H9 (cell line): ENCODE measurements around the gene TEX44. TPM values are rescaled to one million over a fixed set of nuclear protein-coding genes. Genes with fewer than 3 reads are reported as not detected.

Experiments
- DNase-seq: peaks from one replicate; pipeline ENCODE4 v3.0.0-alpha.2; 2017
- H2AFZ ChIP-seq: one replicate; pipeline ENCODE4 v1.6.1; 2013; ENCODE audit warnings: mild to moderate bottlenecking, low read length, control low read depth, moderate library complexity
- H2AK5ac ChIP-seq: 2 replicates; pipeline ENCODE4 v1.6.1; 2013; ENCODE audit warnings: low read length, control low read depth, mixed read lengths; ENCODE audit not compliant: insufficient read length
- H2BK120ac ChIP-seq: one replicate; pipeline ENCODE4 v1.6.1; 2013; ENCODE audit warnings: low read depth, mild to moderate bottlenecking, low read length, control low read depth, inconsistent platforms; ENCODE audit not compliant: poor library complexity, severe bottlenecking
- H2BK12ac ChIP-seq: 2 replicates; pipeline ENCODE4 v1.6.1; 2013; ENCODE audit warnings: low read length, control low read depth, mixed read lengths, low read depth; ENCODE audit not compliant: insufficient read length
- H2BK15ac ChIP-seq: 2 replicates; pipeline ENCODE4 v1.6.1; 2013; ENCODE audit warnings: low read depth, low read length, control low read depth
- H2BK20ac ChIP-seq: one replicate; pipeline ENCODE4 v1.6.1; 2013; ENCODE audit warnings: low read depth, mild to moderate bottlenecking, low read length, control low read depth, inconsistent platforms; ENCODE audit not compliant: poor library complexity, severe bottlenecking
- H2BK5ac ChIP-seq: 2 replicates; pipeline ENCODE4 v1.6.1; 2013; ENCODE audit warnings: low read length, control low read depth, mixed read lengths; ENCODE audit not compliant: insufficient read length
- H3K14ac ChIP-seq: 2 replicates; pipeline ENCODE4 v1.6.1; 2013; ENCODE audit warnings: low read length, control low read depth; ENCODE audit not compliant: insufficient read depth
- H3K18ac ChIP-seq: 2 replicates; pipeline ENCODE4 v1.6.1; 2013; ENCODE audit warnings: low read depth, mild to moderate bottlenecking, mixed read lengths, low read length, control low read depth; ENCODE audit not compliant: insufficient read length
- H3K23ac ChIP-seq: 2 replicates; pipeline ENCODE4 v1.6.1; 2013; ENCODE audit warnings: low read length, control low read depth, mixed read lengths, low read depth; ENCODE audit not compliant: insufficient read length
- H3K23me2 ChIP-seq: 2 replicates; pipeline ENCODE4 v1.6.1; 2013; ENCODE audit warnings: low read depth, mild to moderate bottlenecking, mixed read lengths, low read length, control low read depth; ENCODE audit not compliant: insufficient read length, poor library complexity, severe bottlenecking
- H3K27ac ChIP-seq: 2 replicates; pipeline ENCODE4 v1.5.1; 2013; ENCODE audit warnings: low read length, control low read depth, mixed read lengths, low read depth; ENCODE audit not compliant: insufficient read length
- H3K27me3 ChIP-seq: 2 replicates; pipeline ENCODE4 v1.6.1; 2013; ENCODE audit warnings: low read length, control low read depth, inconsistent platforms; ENCODE audit not compliant: insufficient read depth
- H3K4ac ChIP-seq: 2 replicates; pipeline ENCODE4 v1.6.1; 2013; ENCODE audit warnings: low read depth, mild to moderate bottlenecking, control low read depth, inconsistent platforms, low read length, moderate library complexity
- H3K4me1 ChIP-seq: 2 replicates; pipeline ENCODE4 v1.6.1; 2013; ENCODE audit warnings: low read length, control low read depth, inconsistent platforms; ENCODE audit not compliant: insufficient read depth
- H3K4me2 ChIP-seq: 2 replicates; pipeline ENCODE4 v1.6.1; 2013; ENCODE audit warnings: low read length, control low read depth, mixed read lengths; ENCODE audit not compliant: insufficient read length, insufficient read depth
- H3K56ac ChIP-seq: 2 replicates; pipeline ENCODE4 v1.6.1; 2013; ENCODE audit warnings: low read depth, mild to moderate bottlenecking, mixed read lengths, low read length, control low read depth; ENCODE audit not compliant: insufficient read length
- H3K79me1 ChIP-seq: 2 replicates; pipeline ENCODE4 v1.6.1; 2013; ENCODE audit warnings: low read depth, mild to moderate bottlenecking, moderate library complexity, low read length, control low read depth, inconsistent platforms; ENCODE audit not compliant: insufficient read depth, poor library complexity, severe bottlenecking
- H3K79me2 ChIP-seq: 2 replicates; pipeline ENCODE4 v1.6.1; 2013; ENCODE audit warnings: low read length, control low read depth, inconsistent platforms; ENCODE audit not compliant: insufficient read depth
- H3K9ac ChIP-seq: 2 replicates; pipeline ENCODE4 v1.6.1; 2013; ENCODE audit warnings: low read length, control low read depth, mixed read lengths; ENCODE audit not compliant: insufficient read length; ENCODE audit errors: extremely low read depth
- H3K9me3 ChIP-seq: one replicate; pipeline ENCODE4 v1.6.1; 2013; ENCODE audit warnings: low read depth, low read length, inconsistent platforms; ENCODE audit not compliant: control insufficient read depth
- H3T11ph ChIP-seq: one replicate; pipeline ENCODE4 v1.6.1; 2013; ENCODE audit warnings: mild to moderate bottlenecking, low read length, control low read depth, inconsistent platforms
- H4K20me1 ChIP-seq: one replicate; pipeline ENCODE4 v1.6.1; 2013; ENCODE audit not compliant: control insufficient read depth, insufficient read length, insufficient read depth
- H4K5ac ChIP-seq: 2 replicates; pipeline ENCODE4 v1.6.1; 2013; ENCODE audit warnings: low read depth, mild to moderate bottlenecking, mixed read lengths, low read length, control low read depth; ENCODE audit not compliant: insufficient read length
- H4K8ac ChIP-seq: replicated peaks from 2 replicates; pipeline ENCODE4 v1.6.1; 2013; ENCODE audit warnings: low read length, control low read depth, mixed read lengths, low read depth; ENCODE audit not compliant: insufficient read length
- H4K91ac ChIP-seq: 2 replicates; pipeline ENCODE4 v1.6.1; 2013; ENCODE audit warnings: low read depth, mild to moderate bottlenecking, moderate library complexity, mixed read lengths, low read length, control low read depth; ENCODE audit not compliant: insufficient read length
- H3K27ac Mint-ChIP-seq, 3 experiments: 2 replicates in 2 of 3; 3 replicates in 1 of 3; pipeline ENCODE4 v1.8.0; 2020 to 2021; ENCODE audit warnings: mixed read lengths in 3 of 3, mild to moderate bottlenecking in 1 of 3, moderate library complexity in 1 of 3
- H3K27me3 Mint-ChIP-seq: 2 replicates; pipeline ENCODE4 v1.8.0; 2021; ENCODE audit warnings: low read depth, mild to moderate bottlenecking, moderate library complexity, mixed read lengths
- H3K36me3 Mint-ChIP-seq, 3 experiments: 2 replicates in 2 of 3; 3 replicates in 1 of 3; pipeline ENCODE4 v1.8.0; 2020 to 2021; ENCODE audit warnings: low read depth in 3 of 3, mixed read lengths in 3 of 3; ENCODE audit not compliant: insufficient read depth in 1 of 3
- H3K4me1 Mint-ChIP-seq, 2 experiments: 2 replicates each; pipeline ENCODE4 v1.8.0; 2020; ENCODE audit warnings: mixed read lengths in 2 of 2
- H3K4me3 Mint-ChIP-seq, 2 experiments: 2 replicates in 1 of 2; 3 replicates in 1 of 2; pipeline ENCODE4 v1.8.0; 2020 to 2021; ENCODE audit warnings: mild to moderate bottlenecking in 2 of 2, mixed read lengths in 2 of 2, moderate library complexity in 1 of 2
- H3K9me3 Mint-ChIP-seq, 2 experiments: 2 replicates in 1 of 2; 3 replicates in 1 of 2; pipeline ENCODE4 v1.8.0; 2020; ENCODE audit warnings: mild to moderate bottlenecking in 2 of 2, mixed read lengths in 2 of 2, moderate library complexity in 1 of 2
- WGBS: extraction: QIAGEN DNeasy Blood & Tissue Kit; methylation state at CpG from one replicate; pipeline ENCODE4 v1.1.7; 2013; ENCODE audit warnings: missing lambda C conversion rate, low lambda C conversion rate, mixed read lengths; ENCODE audit not compliant: insufficient read length; ENCODE audit errors: extremely low coverage; 5-methylcytosine and 5-hydroxymethylcytosine counted together
- total RNA-seq: library from RNA; stranded (reverse); gene quantifications from 2 replicates; pipeline ENCODE4 v1.2.1, GENCODE V29; 2021
- TF ChIP-seq, protein P1 (sequence below): fragments of 200-600 bp; sonication (generic); conservative IDR thresholded peaks from 3 replicates; pipeline ENCODE4 v1.8.0; 2021; ENCODE audit warnings: antibody characterized with exemption, mild to moderate bottlenecking

The TEX44 gene
- total RNA-seq, 1 experiment from 2014 or later: not detected

DNA sequence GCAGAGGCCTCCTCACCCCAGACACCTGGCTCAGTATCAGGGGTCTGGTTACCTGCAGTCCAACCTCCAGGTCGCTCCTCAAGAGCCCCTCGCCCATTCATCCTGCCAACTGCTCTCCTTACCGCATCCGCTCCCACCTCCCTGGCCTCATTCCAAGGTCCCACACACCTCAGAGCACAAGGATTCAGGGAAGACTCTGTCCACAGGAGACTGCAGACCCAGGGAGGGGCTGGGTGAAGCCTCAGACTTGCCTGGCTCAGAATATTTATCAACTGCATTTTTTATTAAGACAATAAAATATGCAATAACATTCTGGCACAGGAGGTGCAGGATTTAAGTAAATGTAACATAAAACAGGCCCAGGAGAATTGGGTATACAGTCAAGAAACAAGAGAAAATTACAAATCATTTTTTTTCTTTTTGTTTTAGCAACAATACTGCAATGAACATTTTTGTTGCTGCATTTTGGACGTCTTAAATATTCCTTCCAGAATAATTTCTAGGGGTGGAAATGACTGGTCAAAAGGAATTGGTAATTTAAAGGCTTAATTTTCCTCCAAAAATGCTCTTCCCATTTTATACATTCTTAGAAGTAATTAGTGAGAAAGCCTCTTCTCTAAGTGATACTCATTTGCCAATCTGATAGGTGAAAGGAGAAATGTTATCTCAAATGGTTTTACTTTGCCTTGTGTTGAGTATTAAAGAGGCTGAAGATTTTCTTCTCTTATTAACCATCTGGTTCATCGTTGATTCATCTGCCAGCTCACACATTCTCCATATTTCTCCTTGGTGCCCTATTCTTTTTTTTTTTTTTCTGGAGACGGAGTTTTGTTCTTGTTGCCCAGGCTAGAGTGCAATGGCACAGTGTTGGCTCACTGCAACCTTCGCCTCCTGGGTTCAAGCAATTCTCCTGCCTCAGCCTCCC lies 42.5 kb downstream of the TEX44 start:
- Histone ChIP-seq H3K9ac (no peak overlapping the region), H3K14ac (peak overlapping the region; percentile 56; the same call in 1 of the 2 replicates), H3K18ac (no peak overlapping the region), H4K8ac (no peak overlapping the region), H3K4me2 (no peak overlapping the region), H3K4ac (no peak overlapping the region), H3K79me2 (no peaks in the 10 kb centered on the region), H2BK20ac (no peak overlapping the region), H4K20me1 (no peaks in the 10 kb centered on the region), H3K79me1 (no peaks in the 10 kb centered on the region), H3K23me2 (peaks cover 2% of the 10 kb centered on the region), H4K91ac (no peak overlapping the region), H3T11ph (no peak overlapping the region), H2BK5ac (peak overlapping the region; percentile 1), H2BK15ac (no peak overlapping the region), H3K27me3 (no peaks in the 10 kb centered on the region), H3K9me3 (no peaks in the 10 kb centered on the region), H3K4me1 (no peaks in the 10 kb centered on the region), H2AK5ac (no peak overlapping the region), H2BK120ac (no peak overlapping the region), H4K5ac (no peak overlapping the region), H3K27ac (no peak overlapping the region), H3K23ac (no peak overlapping the region), H2BK12ac (no peak overlapping the region), H2AFZ (no peak overlapping the region), H3K56ac (no peak overlapping the region)
- Mint-ChIP-seq H3K9me3 (no peaks in the 10 kb centered on the region), H3K27ac (no peak overlapping the region), H3K27me3 (no peaks in the 10 kb centered on the region), H3K4me1 (peaks cover 9 to 10% of the 10 kb centered on the region in 2 experiments), H3K36me3 (no peaks in the 10 kb centered on the region), H3K4me3 (no peak overlapping the region; a peak in 1 of 5 replicates)
- DNase-seq: no peak
- no CpG with 5 or more reads among the region's 8 CpGs for WGBS
- TF ChIP-seq, protein P1, sequence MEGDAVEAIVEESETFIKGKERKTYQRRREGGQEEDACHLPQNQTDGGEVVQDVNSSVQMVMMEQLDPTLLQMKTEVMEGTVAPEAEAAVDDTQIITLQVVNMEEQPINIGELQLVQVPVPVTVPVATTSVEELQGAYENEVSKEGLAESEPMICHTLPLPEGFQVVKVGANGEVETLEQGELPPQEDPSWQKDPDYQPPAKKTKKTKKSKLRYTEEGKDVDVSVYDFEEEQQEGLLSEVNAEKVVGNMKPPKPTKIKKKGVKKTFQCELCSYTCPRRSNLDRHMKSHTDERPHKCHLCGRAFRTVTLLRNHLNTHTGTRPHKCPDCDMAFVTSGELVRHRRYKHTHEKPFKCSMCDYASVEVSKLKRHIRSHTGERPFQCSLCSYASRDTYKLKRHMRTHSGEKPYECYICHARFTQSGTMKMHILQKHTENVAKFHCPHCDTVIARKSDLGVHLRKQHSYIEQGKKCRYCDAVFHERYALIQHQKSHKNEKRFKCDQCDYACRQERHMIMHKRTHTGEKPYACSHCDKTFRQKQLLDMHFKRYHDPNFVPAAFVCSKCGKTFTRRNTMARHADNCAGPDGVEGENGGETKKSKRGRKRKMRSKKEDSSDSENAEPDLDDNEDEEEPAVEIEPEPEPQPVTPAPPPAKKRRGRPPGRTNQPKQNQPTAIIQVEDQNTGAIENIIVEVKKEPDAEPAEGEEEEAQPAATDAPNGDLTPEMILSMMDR: no peak
